NCI-H1105 treated with DMSO at 0.1 percent for 48 hours (cell line): ENCODE data around the gene RPIA.

ENCODE experiments used
- DNase-seq: peaks from one replicate; lab custom pipeline; 2025; lab: John Stamatoyannopoulos, UW

The RPIA gene

GRCh38 chr2:88686320-88686719 is 5.2 kb upstream of the RPIA start:
- DNase-seq, result no peak

- DNase-seq, result no peak
Observed at GRCh38 chr2:88687384-88687783, 4.1 kb upstream of the RPIA start.

- peak; percentile 19 for DNase-seq
Observed at GRCh38 chr2:88690591-88691338, 708 bp upstream of the RPIA start.

- DNase-seq, result peak; percentile 28
Observed at GRCh38 chr2:88692187-88692586, 714 bp downstream of the RPIA start.

- no peak for DNase-seq
Observed at GRCh38 chr2:88693911-88694414, 2.5 kb downstream of the RPIA start.

DNA sequence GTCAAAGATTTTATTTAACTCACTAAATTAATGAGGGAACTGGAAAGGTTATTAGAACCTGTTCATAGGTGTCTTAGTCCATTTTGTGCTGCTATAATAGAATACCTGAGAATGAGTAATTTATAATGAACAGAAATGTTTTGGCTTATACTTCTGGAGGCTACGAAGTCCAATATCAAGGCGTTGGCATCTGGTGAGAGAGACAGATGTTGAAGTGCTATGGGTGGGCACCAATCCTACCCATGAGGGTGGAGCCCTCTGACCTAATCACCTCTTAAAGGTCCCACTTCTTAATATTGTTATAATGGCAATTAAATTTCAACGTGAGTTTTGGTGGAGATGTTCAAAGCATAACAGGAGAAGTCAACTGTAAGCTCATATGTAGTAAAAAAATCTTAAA is 5.1 kb downstream of the RPIA start:
- DNase-seq, result no peak

DNA sequence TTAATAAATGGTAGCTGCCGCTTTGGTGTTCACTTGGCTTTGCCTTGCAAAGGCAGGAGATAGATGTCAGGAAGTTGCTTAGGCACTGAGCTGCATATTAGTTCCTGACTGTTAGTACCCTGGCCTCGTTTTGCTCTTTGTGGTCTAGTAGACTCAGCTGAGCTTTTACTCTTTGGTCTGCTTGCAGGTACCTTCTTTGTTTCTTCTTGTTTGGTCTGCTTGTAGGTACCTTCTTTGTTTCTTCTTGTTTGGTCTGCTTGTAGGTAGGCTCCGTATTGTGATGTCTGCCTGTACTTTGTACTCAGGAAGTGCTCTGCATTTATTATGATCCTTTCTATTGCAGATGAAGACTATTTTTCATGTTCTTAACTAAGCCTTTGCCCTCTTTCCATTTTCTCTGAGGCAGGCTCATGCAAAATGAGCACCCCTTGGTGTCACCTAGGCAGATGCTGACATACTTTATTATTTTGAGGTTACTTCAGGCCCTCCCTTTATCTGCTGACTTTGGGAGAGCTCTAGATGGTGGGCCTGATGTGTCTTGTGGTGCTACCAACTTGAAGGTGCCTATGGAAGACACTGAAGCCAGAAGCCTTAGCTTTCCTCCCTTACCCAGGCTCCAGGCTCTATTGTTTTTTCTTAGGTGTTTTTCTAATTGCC is 6.0 kb downstream of the RPIA start:
- no peak for DNase-seq

DNA sequence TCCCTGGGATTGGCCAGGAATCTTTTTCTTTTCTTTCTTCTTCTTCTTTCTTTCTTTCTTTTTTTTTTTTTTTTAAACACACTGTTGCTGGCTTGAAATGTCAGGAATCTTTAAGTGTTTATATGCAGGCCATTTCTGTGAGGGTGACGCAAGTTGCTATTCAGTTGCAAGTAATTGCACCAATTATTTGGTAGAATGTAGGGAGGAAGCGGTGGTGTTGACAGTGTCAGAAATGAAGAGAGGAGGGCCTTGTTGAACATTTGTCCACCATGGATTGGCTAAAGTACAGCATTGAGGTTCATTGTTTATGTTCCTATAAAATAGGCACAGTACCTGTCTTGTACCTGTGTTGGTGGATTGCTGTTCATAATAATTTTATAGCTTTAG is 6.5 kb downstream of the RPIA start:
- no peak for DNase-seq

GRCh38 chr2:88698498-88699233 is 7.2 kb downstream of the RPIA start:
- DNase-seq, result no peak

DNA sequence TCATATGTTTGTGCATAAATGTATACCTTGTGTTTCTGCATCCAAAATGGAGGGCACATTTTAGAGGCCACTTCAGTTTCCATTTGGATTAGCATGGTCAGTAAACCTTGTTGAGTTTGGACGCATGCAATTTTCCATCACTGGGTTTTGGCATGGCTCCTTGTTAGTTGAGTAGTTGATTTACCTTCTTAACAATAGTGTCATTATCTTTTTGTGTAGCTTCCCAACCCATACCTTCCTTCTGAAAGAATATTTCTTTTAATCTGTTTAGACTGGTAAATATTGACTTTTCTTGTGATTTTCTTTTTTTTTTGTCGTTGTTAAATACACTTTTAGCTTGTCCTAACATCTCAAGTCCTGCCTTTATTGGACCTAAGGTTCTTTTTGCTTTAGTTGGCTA is 15.5 kb downstream of the RPIA start:
- no peak for DNase-seq

GRCh38 chr2:88709181-88709631 is 17.7 kb downstream of the RPIA start:
- no peak for DNase-seq

DNA sequence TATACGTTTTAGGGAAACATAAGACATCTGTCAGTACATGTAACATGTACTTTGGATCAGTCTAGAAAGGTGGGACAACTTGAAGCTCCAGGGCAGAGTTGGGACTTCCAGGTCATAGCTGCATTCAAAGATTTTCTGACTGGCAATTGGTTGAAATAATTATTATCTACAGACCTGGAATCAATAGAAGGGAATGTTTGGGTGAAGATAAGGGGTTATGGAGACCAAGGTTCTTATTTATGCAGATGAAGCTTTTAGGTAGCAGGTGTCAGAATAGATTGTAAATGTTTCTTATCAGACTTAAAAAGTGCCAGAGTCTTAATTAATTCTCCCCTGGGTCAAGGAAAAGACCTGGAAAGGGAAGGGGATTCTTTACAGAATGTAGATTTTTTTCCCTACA is 19.8 kb downstream of the RPIA start:
- DNase-seq, result no peak

- DNase-seq, result no peak
Observed at GRCh38 chr2:88711897-88712296, 20.4 kb downstream of the RPIA start.

DNA sequence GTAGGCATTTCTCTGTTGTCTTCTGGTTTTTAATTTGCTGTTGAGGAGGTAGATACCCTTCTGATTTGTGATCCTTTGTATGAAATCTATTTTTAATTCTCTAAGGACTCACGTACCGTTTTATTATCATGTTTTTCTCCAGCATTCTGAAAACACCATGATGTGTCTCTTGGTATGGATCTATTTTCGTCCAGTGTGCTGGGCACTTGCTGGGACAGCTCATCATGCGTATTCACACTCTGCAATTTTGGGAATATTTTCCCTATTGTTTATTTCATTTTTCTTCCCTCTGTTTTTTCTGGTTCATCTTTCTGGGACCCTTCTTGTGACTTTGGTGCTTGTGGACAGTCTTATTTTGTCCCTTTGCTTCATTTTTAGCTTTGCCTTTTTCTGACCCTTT is 21.9 kb downstream of the RPIA start:
- DNase-seq, result no peak

GRCh38 chr2:88714667-88715066 is 23.2 kb downstream of the RPIA start:
- DNase-seq, result no peak

- DNase-seq, result no peak
Observed at GRCh38 chr2:88720399-88720798, 28.9 kb downstream of the RPIA start.

- no peak for DNase-seq
Observed at GRCh38 chr2:88721268-88721667, 29.8 kb downstream of the RPIA start.

- DNase-seq, result no peak
Observed at GRCh38 chr2:88724643-88725332, 33.3 kb downstream of the RPIA start.

DNA sequence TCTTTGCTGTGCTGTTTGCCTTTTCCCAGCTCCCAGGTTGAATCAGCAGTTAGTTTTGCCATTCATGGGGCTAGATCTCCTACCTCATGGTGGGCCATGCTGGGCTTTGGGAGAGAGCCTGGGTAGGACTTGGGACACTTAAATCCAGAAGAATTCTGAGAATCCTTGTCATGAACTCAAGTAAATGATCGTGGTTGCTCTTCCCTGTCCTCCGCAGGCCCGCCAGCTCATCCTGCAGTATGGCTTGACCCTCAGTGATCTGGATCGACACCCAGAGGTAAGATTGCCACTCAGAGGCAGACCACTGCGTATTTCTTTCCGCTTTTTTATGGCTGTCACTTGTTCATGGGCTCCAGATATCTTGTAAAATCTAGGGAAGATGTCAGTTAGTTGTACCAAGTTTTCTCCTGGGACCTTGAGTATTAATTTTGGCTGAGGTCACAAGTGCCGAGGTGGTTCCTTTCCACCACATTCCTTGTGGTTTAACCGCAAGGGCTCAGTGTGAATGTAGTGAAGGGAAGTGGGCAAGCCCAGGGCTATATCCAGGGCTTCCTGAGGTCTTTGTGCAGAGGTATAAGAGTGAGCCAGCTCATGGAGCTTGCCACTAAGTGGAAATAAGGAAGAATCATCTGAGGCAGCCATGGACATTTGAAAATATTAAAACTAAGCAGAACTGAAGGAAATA is 37.7 kb downstream of the RPIA start:
- no peak for DNase-seq

- no peak for DNase-seq
Observed at GRCh38 chr2:88733155-88733902, 41.9 kb downstream of the RPIA start.

GRCh38 chr2:88735133-88735532 is 43.7 kb downstream of the RPIA start:
- no peak for DNase-seq
